Endothelial cell of umbilical vein (primary cell): ENCODE measurements around the gene CASP10. TPM values are rescaled to one million over a fixed set of nuclear protein-coding genes. Genes with fewer than 3 reads are reported as not detected.
A peak's percentile ranks its signal among the peaks of the same experiment; 100 is the strongest.
"Not testable (repeated sequence)": the region's sequence is repeated elsewhere in the genome, so short reads cannot be mapped to it uniquely, and the experiment has no call there.

Experiments
- BruUV-seq: library from RNA; stranded (reverse); fragments of 400-500 nt; replicated peaks from 2 replicates; lab custom pipeline; 2021; lab: Mats Ljungman, UMichigan
- CTCF ChIA-PET: fragments of 300-600, 350-600 bp; sonication (Branson Sonifier 250); formaldehyde crosslinking; loops from one replicate; lab custom pipeline; 2021; ENCODE audit warnings: antibody characterized with exemption, inconsistent platforms; lab: Charles Lee
- POLR2A ChIA-PET: fragments of 300-600, 350-600 bp; sonication (Branson Sonifier 250); formaldehyde crosslinking; loops from one replicate; lab custom pipeline; 2021; ENCODE audit warnings: antibody characterized with exemption, inconsistent platforms; lab: Charles Lee
- DNase-seq: peaks from one replicate; pipeline ENCODE4 v3.0.0-alpha.2; 2011; ENCODE audit warnings: low read depth, low spot score
- FAIRE-seq: peaks from 2 replicates; lab custom pipeline; 2011; peaks lifted over from hg19 to GRCh38; lab: Jason Lieb, UNC
- H2AFZ ChIP-seq: 2 replicates; pipeline ENCODE4 v1.6.0; 2012; ENCODE audit warnings: low read depth, low read length, control low read depth, inconsistent platforms
- H3K27ac ChIP-seq: 2 replicates; pipeline ENCODE4 v1.5.1; 2011; ENCODE audit warnings: low read depth, mild to moderate bottlenecking, control low read depth, low read length, moderate library complexity; ENCODE audit not compliant: insufficient read depth
- H3K27me3 ChIP-seq, 2 experiments: 2 replicates each; pipeline versions ENCODE4 v1.6.0 to v1.6.1; 2011; ENCODE audit warnings: low read length in 2 of 2, mixed read lengths in 1 of 2; ENCODE audit not compliant: control insufficient read depth in 2 of 2, insufficient read depth in 2 of 2
- H3K36me3 ChIP-seq, 2 experiments: 2 replicates in 1 of 2; 3 replicates in 1 of 2; pipeline ENCODE4 v1.5.1; 2011; ENCODE audit warnings: low read length in 2 of 2, mild to moderate bottlenecking in 1 of 2, moderate library complexity in 1 of 2; ENCODE audit not compliant: control insufficient read depth in 2 of 2, insufficient read depth in 2 of 2; ENCODE audit errors: extremely low read depth in 1 of 2
- H3K4me1 ChIP-seq: 3 replicates; pipeline ENCODE4 v1.5.1; 2011; ENCODE audit warnings: mild to moderate bottlenecking, low read length; ENCODE audit not compliant: control insufficient read depth, insufficient read depth; ENCODE audit errors: extremely low read depth
- H3K4me2 ChIP-seq: 2 replicates; pipeline ENCODE4 v1.6.1; 2011; ENCODE audit warnings: low read length, control low read depth, mixed read lengths; ENCODE audit not compliant: insufficient read depth
- H3K4me3 ChIP-seq, 3 experiments: fragments of 200-600 bp in 1 of 3; sonication (generic), shearing (Covaris generic) in 1 of 3; replicated peaks in 1 of 3; 2 replicates each; pipeline ENCODE4 v1.5.1; 2011 to 2016; ENCODE audit warnings: control low read depth in 3 of 3, low read length in 3 of 3, mild to moderate bottlenecking in 2 of 3, inconsistent platforms in 1 of 3, low read depth in 1 of 3, moderate library complexity in 1 of 3; ENCODE audit not compliant: insufficient read depth in 1 of 3
- H3K79me2 ChIP-seq: 2 replicates; pipeline ENCODE4 v1.6.0; 2012; ENCODE audit warnings: low read length, inconsistent platforms; ENCODE audit not compliant: control insufficient read depth, insufficient read depth
- H3K9ac ChIP-seq: replicated peaks from 2 replicates; pipeline ENCODE3; 2011; ENCODE audit warnings: low read length, control low read depth; ENCODE audit not compliant: insufficient read depth; ENCODE audit errors: extremely low read depth
- H3K9me1 ChIP-seq: replicated peaks from 3 replicates; pipeline ENCODE4 v1.6.0; 2011; ENCODE audit warnings: mild to moderate bottlenecking, low read length; ENCODE audit not compliant: control insufficient read depth, insufficient read depth; ENCODE audit errors: extremely low read depth
- H3K9me3 ChIP-seq: replicated peaks from 2 replicates; pipeline ENCODE4 v1.5.1; 2012; ENCODE audit warnings: low read length, inconsistent platforms; ENCODE audit not compliant: control insufficient read depth, insufficient read depth
- H4K20me1 ChIP-seq: replicated peaks from 2 replicates; pipeline ENCODE3; 2011; ENCODE audit warnings: mild to moderate bottlenecking, low read length; ENCODE audit not compliant: control insufficient read depth, insufficient read depth; ENCODE audit errors: extremely low read depth
- EZH2 ChIP-seq: IDR thresholded peaks from 2 replicates; pipeline ENCODE4 v1.6.1; 2012; ENCODE audit warnings: borderline replicate concordance, low read depth, mild to moderate bottlenecking, moderate library complexity, low read length, inconsistent platforms; ENCODE audit not compliant: severe bottlenecking
- FOS ChIP-seq: IDR thresholded peaks from 2 replicates; pipeline ENCODE4 v1.6.1; 2011; ENCODE audit warnings: mild to moderate bottlenecking, low read length, moderate library complexity, borderline replicate concordance; ENCODE audit not compliant: insufficient read depth
- GATA2 ChIP-seq: IDR thresholded peaks from 2 replicates; pipeline ENCODE4 v1.7.0; 2011; ENCODE audit warnings: low read depth, mild to moderate bottlenecking, moderate library complexity, mixed read lengths, low read length; ENCODE audit not compliant: insufficient read length, insufficient read depth
- JUN ChIP-seq: IDR thresholded peaks from 2 replicates; pipeline ENCODE4 v1.6.1; 2011; ENCODE audit warnings: borderline replicate concordance, low read depth; ENCODE audit not compliant: insufficient read length, insufficient read depth
- MAX ChIP-seq: IDR thresholded peaks from 2 replicates; pipeline ENCODE4 v1.6.1; 2011; ENCODE audit not compliant: insufficient read depth, insufficient read length
- POLR2A ChIP-seq: IDR thresholded peaks from 2 replicates; pipeline ENCODE4 v1.6.1; 2012; ENCODE audit warnings: low read depth, mild to moderate bottlenecking, control low read depth, low read length
- POLR2AphosphoS5 ChIP-seq: IDR thresholded peaks from 2 replicates; pipeline ENCODE4 v1.6.1; 2012; ENCODE audit warnings: low read depth, mild to moderate bottlenecking, control low read depth, low read length, moderate library complexity; ENCODE audit not compliant: insufficient read depth
- dilution Hi-C: fragments of 300-500 bp; cut with MboI; formaldehyde crosslinking; loops from one replicate; pipeline ENCODE4 v1.15.0; 2019; ENCODE audit warnings: low sequenced_read_pairs; ENCODE audit not compliant: extremely low pct_ligation_motif_present
- intact Hi-C: fragments of 100-400 bp; cut with micrococcal nuclease; formaldehyde crosslinking; loops from one replicate; pipeline ENCODE4 v1.10.0; 2022
- polyA plus RNA-seq, 4 experiments: library from polyadenylated mRNA; depleted of rRNA in 3 of 4; stranded (reverse) in 3 of 4; unstranded in 1 of 4; fragments of >200 nt; gene quantifications; 2 replicates each; pipeline versions ENCODE4 v1.2.1 to v1.2.3, GENCODE V29; 2011 to 2012; ENCODE audit warnings: missing spikeins in 1 of 4
- total RNA-seq: library from RNA; stranded (reverse); gene quantifications from 2 replicates; pipeline ENCODE4 v1.2.3, GENCODE V29; 2021

CASP10 gene
- total and polyA plus RNA-seq, 2 donors (not counting 3 experiments of a cell fraction or from before 2014, with no cell fraction given), result 16.4 to 37.6 TPM

GRCh38 chr2:201184248-201184647, 1.3 kb downstream of the CASP10 start:
- CTCF ChIA-PET, result interaction anchor here (2.2 to 5.7 kb wide), 4 partner anchors 11 to 49 kb away, joined by 26 to 331 read pairs (median 34); no protein-coding TSS in a partner anchor
- H4K20me1 ChIP-seq, H3K9me3 ChIP-seq, H2AFZ ChIP-seq, intact Hi-C loops, DNase-seq, POLR2A ChIA-PET, H3K36me3 ChIP-seq, H3K27ac ChIP-seq, FAIRE-seq, H3K27me3 ChIP-seq, BruUV-seq, H3K9me1 ChIP-seq: not testable (repeated sequence)
- H3K4me3 ChIP-seq, result peak overlapping the region; percentile 59 to 96 (median 85)
- H3K4me2 ChIP-seq, result peak overlapping the region; percentile 97
- H3K9ac ChIP-seq, result peak overlapping the region; percentile 88
- H3K4me1 ChIP-seq, result peaks cover 18% of the 10 kb centered on the region
- dilution Hi-C loops, result loop anchor here (25.0 kb wide), 1 partner anchor 272 kb away; no protein-coding TSS in a partner anchor
- peaks cover 20% of the 10 kb centered on the region for H3K79me2 ChIP-seq

GRCh38 chr2:201185863-201186262, 2.9 kb downstream of the CASP10 start:
- no TSS peak for BruUV-seq
- intact Hi-C loops (no loop called here), dilution Hi-C loops (loop anchor here (25.0 kb wide), 1 partner anchor 274 kb away; no protein-coding TSS in a partner anchor)
- Histone ChIP-seq H3K79me2 (peaks cover 20% of the 10 kb centered on the region), H3K4me3 (peak overlapping the region in 1 of 3 experiments; percentile 5), H3K9ac (no peak overlapping the region), H3K4me1 (peaks cover 28% of the 10 kb centered on the region), H3K27ac (no peak overlapping the region), H2AFZ (no peak overlapping the region), H3K9me3 (no peaks in the 10 kb centered on the region), H3K9me1 (no peaks in the 10 kb centered on the region), H3K4me2 (peak overlapping the region; percentile 97), H4K20me1 (no peaks in the 10 kb centered on the region), H3K36me3 (peaks cover 4 to 9% of the 10 kb centered on the region in 2 experiments), H3K27me3 (no peaks in the 10 kb centered on the region)
- ChIA-PET CTCF (interaction anchor here (1.3 to 1.5 kb wide), 2 partner anchors 8 to 46 kb away, joined by 5 to 27 read pairs; no protein-coding TSS in a partner anchor), POLR2A (no interaction called here)
- FAIRE-seq (no peak), DNase-seq (no peak)
- TF ChIP-seq EZH2, result no peak
- TF ChIP-seq FOS, result no peak
- TF ChIP-seq POLR2A, result no peak
- no peak for TF ChIP-seq GATA2
- TF ChIP-seq MAX, result no peak
- no peak for TF ChIP-seq POLR2AphosphoS5
- no peak for TF ChIP-seq JUN
